ENCODE data around the gene ZFTA.

ZFTA gene

GRCh38 chr11:63729326-63729725 is 39.2 kb downstream of the ZFTA start:
- TF ChIP-seq ZBTB7A (IDR thresholded peaks at IDR 0.05; ENCODE audit: low read depth) = no peak
- no peak for TF ChIP-seq CEBPB (IDR thresholded peaks at IDR 0.05)
- TF ChIP-seq, protein P1, sequence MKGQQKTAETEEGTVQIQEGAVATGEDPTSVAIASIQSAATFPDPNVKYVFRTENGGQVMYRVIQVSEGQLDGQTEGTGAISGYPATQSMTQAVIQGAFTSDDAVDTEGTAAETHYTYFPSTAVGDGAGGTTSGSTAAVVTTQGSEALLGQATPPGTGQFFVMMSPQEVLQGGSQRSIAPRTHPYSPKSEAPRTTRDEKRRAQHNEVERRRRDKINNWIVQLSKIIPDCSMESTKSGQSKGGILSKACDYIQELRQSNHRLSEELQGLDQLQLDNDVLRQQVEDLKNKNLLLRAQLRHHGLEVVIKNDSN (IDR thresholded peaks at IDR 0.05) = no peak
- no peak for TF ChIP-seq YY1 (IDR thresholded peaks at IDR 0.05; ENCODE audit: low read depth)
- TF ChIP-seq CREB1 (IDR thresholded peaks at IDR 0.05; ENCODE audit: low read depth) = no peak
- no peak for TF ChIP-seq FOXM1 (IDR thresholded peaks at IDR 0.05; ENCODE audit: borderline replicate concordance, low read depth)
- TF ChIP-seq, protein P2, sequence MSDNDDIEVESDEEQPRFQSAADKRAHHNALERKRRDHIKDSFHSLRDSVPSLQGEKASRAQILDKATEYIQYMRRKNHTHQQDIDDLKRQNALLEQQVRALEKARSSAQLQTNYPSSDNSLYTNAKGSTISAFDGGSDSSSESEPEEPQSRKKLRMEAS (IDR thresholded peaks at IDR 0.05) = no peak
- TF ChIP-seq EGR1 (IDR thresholded peaks at IDR 0.05) = no peak
- no peak for TF ChIP-seq NFIC (IDR thresholded peaks at IDR 0.05)
- no peak for TF ChIP-seq TEAD4 (IDR thresholded peaks at IDR 0.05)
- no peak for TF ChIP-seq TAF1 (IDR thresholded peaks at IDR 0.05; ENCODE audit: low read depth)
- TF ChIP-seq, protein P3, sequence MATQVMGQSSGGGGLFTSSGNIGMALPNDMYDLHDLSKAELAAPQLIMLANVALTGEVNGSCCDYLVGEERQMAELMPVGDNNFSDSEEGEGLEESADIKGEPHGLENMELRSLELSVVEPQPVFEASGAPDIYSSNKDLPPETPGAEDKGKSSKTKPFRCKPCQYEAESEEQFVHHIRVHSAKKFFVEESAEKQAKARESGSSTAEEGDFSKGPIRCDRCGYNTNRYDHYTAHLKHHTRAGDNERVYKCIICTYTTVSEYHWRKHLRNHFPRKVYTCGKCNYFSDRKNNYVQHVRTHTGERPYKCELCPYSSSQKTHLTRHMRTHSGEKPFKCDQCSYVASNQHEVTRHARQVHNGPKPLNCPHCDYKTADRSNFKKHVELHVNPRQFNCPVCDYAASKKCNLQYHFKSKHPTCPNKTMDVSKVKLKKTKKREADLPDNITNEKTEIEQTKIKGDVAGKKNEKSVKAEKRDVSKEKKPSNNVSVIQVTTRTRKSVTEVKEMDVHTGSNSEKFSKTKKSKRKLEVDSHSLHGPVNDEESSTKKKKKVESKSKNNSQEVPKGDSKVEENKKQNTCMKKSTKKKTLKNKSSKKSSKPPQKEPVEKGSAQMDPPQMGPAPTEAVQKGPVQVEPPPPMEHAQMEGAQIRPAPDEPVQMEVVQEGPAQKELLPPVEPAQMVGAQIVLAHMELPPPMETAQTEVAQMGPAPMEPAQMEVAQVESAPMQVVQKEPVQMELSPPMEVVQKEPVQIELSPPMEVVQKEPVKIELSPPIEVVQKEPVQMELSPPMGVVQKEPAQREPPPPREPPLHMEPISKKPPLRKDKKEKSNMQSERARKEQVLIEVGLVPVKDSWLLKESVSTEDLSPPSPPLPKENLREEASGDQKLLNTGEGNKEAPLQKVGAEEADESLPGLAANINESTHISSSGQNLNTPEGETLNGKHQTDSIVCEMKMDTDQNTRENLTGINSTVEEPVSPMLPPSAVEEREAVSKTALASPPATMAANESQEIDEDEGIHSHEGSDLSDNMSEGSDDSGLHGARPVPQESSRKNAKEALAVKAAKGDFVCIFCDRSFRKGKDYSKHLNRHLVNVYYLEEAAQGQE (IDR thresholded peaks at IDR 0.05; ENCODE audit: low read depth) = no peak
- no peak for TF ChIP-seq EP300 (IDR thresholded peaks at IDR 0.05; ENCODE audit: borderline replicate concordance)
- no peak for TF ChIP-seq RAD21 (IDR thresholded peaks at IDR 0.05; ENCODE audit: low read depth)

DNA sequence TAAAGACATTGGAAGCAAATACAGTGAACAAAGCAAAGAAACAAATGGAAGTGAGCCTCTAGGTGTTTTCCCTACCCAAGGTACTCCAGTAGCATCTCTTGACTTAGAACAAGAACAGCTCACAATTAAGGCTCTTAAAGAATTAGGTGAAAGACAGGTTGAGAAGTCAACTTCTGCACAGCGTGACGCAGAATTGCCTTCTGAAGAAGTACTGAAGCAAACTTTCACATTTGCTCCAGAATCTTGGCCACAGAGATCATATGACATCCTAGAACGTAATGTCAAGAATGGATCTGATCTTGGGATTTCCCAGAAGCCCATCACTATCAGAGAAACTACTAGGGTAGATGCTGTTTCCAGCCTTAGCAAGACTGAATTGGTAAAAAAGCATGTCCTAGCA is 48.0 kb downstream of the ZFTA start:
- TF ChIP-seq, protein P2 (IDR thresholded peaks at IDR 0.05) = no peak
- TF ChIP-seq RAD21 (IDR thresholded peaks at IDR 0.05; ENCODE audit: low read depth) = no peak
- TF ChIP-seq CREB1 (IDR thresholded peaks at IDR 0.05; ENCODE audit: low read depth) = no peak
- TF ChIP-seq, protein P3 (IDR thresholded peaks at IDR 0.05; ENCODE audit: low read depth) = no peak
- TF ChIP-seq TAF1 (IDR thresholded peaks at IDR 0.05; ENCODE audit: low read depth) = no peak
- TF ChIP-seq YY1 (IDR thresholded peaks at IDR 0.05; ENCODE audit: low read depth) = no peak
- no peak for TF ChIP-seq FOXM1 (IDR thresholded peaks at IDR 0.05; ENCODE audit: borderline replicate concordance, low read depth)
- TF ChIP-seq EP300 (IDR thresholded peaks at IDR 0.05; ENCODE audit: borderline replicate concordance) = no peak

GRCh38 chr11:63719987-63720386 is 48.6 kb downstream of the ZFTA start:
- TF ChIP-seq, protein P2 (IDR thresholded peaks at IDR 0.05) = no peak
- TF ChIP-seq NFIC (IDR thresholded peaks at IDR 0.05) (no peak), TCF12 (IDR thresholded peaks at IDR 0.05; ENCODE audit: low read depth) (no peak), EP300 (IDR thresholded peaks at IDR 0.05; ENCODE audit: borderline replicate concordance) (no peak), CREB1 (IDR thresholded peaks at IDR 0.05; ENCODE audit: low read depth) (no peak), YY1 (IDR thresholded peaks at IDR 0.05; ENCODE audit: low read depth) (no peak), RAD21 (IDR thresholded peaks at IDR 0.05; ENCODE audit: low read depth) (no peak), EGR1 (IDR thresholded peaks at IDR 0.05) (no peak), FOXM1 (IDR thresholded peaks at IDR 0.05; ENCODE audit: borderline replicate concordance, low read depth) (no peak), TEAD4 (IDR thresholded peaks at IDR 0.05) (no peak), TAF1 (IDR thresholded peaks at IDR 0.05; ENCODE audit: low read depth) (no peak), CEBPB (IDR thresholded peaks at IDR 0.05) (no peak)
- TF ChIP-seq, protein P3 (IDR thresholded peaks at IDR 0.05; ENCODE audit: low read depth) = no peak
- TF ChIP-seq, protein P1 (IDR thresholded peaks at IDR 0.05) = no peak

DNA sequence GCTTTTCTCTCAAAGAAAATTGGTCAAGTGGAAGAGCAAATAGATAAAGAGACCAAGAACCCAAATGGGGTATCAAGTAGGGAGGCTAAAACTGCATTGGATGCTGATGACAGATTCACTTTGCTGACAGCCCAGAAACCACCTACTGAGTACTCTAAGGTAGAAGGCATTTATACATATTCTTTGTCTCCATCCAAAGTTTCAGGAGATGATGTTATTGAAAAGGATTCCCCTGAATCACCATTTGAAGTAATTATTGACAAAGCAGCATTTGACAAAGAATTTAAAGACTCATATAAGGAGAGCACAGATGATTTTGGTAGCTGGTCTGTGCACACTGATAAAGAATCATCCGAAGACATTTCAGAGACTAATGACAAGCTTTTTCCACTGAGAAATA is 49.6 kb downstream of the ZFTA start:
- TF ChIP-seq TCF12 (IDR thresholded peaks at IDR 0.05; ENCODE audit: low read depth) = no peak
- TF ChIP-seq CREB1 (IDR thresholded peaks at IDR 0.05; ENCODE audit: low read depth) = no peak
- TF ChIP-seq, protein P3 (IDR thresholded peaks at IDR 0.05; ENCODE audit: low read depth) = no peak
- no peak for TF ChIP-seq FOXM1 (IDR thresholded peaks at IDR 0.05; ENCODE audit: borderline replicate concordance, low read depth)
- no peak for TF ChIP-seq EGR1 (IDR thresholded peaks at IDR 0.05)
- TF ChIP-seq, protein P1 (IDR thresholded peaks at IDR 0.05) = no peak
- no peak for TF ChIP-seq CEBPB (IDR thresholded peaks at IDR 0.05)
- TF ChIP-seq ZBTB7A (IDR thresholded peaks at IDR 0.05; ENCODE audit: low read depth) = no peak
- no peak for TF ChIP-seq YY1 (IDR thresholded peaks at IDR 0.05; ENCODE audit: low read depth)
- TF ChIP-seq EP300 (IDR thresholded peaks at IDR 0.05; ENCODE audit: borderline replicate concordance) = no peak
- TF ChIP-seq TAF1 (IDR thresholded peaks at IDR 0.05; ENCODE audit: low read depth) = no peak
- TF ChIP-seq TEAD4 (IDR thresholded peaks at IDR 0.05) = no peak
- TF ChIP-seq RAD21 (IDR thresholded peaks at IDR 0.05; ENCODE audit: low read depth) = no peak
- TF ChIP-seq NFIC (IDR thresholded peaks at IDR 0.05) = no peak
- TF ChIP-seq, protein P2 (IDR thresholded peaks at IDR 0.05) = no peak

Measured in Ishikawa (cell line).